Transverse colon (tissue), 4 donors: Measurements from ENCODE around the gene PEF1.

Source experiments
- EP300 ChIP-seq: sonication (generic); formaldehyde crosslinking; IDR thresholded peaks from one replicate; pipeline ENCODE4 v1.6.1; 2017; ENCODE audit warnings: antibody characterized with exemption, low read depth
- POLR2A ChIP-seq: fragments of 450-650 bp; IDR thresholded peaks from one replicate; pipeline ENCODE4 v1.6.1; 2016; ENCODE audit warnings: antibody characterized with exemption, mild to moderate bottlenecking, moderate library complexity
- POLR2AphosphoS5 ChIP-seq, 3 donors: sonication (generic); formaldehyde crosslinking; IDR thresholded peaks; one replicate each; pipeline ENCODE4 v1.6.1; 2016; ENCODE audit warnings: antibody characterized with exemption in 3 of 3
- TF ChIP-seq, protein P1 (sequence below), 5 experiments: fragments of 200-600 bp in 3 of 5; fragments of 450-650 bp in 2 of 5; sonication (generic) in 3 of 5; IDR thresholded peaks; 1 replicate in 2 of 5; 2 replicates in 3 of 5; pipeline ENCODE4 v1.5.1; 2016 to 2017; ENCODE audit warnings: antibody characterized with exemption in 5 of 5, inconsistent platforms in 3 of 5, mild to moderate bottlenecking in 2 of 5, moderate library complexity in 1 of 5

DNA sequence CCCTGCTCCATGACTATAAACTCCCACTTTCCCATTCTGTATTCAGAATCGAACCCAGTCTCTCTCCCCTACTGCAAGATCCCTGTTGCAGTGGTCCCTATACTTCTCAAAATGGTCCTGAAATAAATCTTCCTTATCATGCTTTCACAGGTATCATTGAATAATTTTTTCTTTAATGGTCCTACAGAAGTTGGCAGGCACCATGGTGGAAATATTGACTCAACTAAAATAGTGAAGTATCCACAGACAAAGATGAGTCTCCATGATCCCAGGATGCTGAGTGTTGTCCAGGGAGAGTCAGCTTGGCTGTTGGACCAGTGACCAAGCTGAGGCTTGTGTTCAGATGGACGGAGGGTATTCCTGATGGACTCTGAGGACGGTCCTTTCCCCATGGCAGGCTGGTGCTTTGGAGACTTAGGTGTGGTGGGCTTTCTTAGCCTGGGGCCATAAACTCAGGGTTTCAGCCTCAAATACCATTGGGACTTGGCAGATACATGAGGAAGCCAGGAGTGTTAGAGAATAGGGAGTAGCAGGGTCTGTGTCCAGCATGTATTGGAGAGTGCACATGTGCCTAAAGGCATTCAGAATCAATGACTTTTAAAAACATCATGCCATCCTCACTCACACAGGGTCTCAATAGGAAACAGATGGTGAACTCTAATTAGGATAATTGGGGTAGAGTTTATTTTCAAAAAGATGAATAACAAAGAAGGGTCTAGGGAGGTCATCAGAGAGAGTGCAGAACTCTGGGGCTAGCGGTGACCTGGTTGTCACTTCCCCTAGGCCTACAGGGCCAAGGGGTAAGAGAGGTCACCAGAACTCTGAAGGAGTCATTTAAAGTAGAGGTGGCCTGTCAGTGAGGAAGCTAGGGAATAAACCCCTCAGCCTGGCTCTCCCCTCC lies 48.6 kb downstream of the PEF1 start:
- TF ChIP-seq POLR2A (no peak), POLR2AphosphoS5 (IDR thresholded peaks at IDR 0.05) (no peak), EP300 (no peak)
- TF ChIP-seq, protein P1, sequence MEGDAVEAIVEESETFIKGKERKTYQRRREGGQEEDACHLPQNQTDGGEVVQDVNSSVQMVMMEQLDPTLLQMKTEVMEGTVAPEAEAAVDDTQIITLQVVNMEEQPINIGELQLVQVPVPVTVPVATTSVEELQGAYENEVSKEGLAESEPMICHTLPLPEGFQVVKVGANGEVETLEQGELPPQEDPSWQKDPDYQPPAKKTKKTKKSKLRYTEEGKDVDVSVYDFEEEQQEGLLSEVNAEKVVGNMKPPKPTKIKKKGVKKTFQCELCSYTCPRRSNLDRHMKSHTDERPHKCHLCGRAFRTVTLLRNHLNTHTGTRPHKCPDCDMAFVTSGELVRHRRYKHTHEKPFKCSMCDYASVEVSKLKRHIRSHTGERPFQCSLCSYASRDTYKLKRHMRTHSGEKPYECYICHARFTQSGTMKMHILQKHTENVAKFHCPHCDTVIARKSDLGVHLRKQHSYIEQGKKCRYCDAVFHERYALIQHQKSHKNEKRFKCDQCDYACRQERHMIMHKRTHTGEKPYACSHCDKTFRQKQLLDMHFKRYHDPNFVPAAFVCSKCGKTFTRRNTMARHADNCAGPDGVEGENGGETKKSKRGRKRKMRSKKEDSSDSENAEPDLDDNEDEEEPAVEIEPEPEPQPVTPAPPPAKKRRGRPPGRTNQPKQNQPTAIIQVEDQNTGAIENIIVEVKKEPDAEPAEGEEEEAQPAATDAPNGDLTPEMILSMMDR (IDR thresholded peaks at IDR 0.05): no peak
